ENCODE results near the gene HS6ST3.

- TF ChIP-seq, protein P1, sequence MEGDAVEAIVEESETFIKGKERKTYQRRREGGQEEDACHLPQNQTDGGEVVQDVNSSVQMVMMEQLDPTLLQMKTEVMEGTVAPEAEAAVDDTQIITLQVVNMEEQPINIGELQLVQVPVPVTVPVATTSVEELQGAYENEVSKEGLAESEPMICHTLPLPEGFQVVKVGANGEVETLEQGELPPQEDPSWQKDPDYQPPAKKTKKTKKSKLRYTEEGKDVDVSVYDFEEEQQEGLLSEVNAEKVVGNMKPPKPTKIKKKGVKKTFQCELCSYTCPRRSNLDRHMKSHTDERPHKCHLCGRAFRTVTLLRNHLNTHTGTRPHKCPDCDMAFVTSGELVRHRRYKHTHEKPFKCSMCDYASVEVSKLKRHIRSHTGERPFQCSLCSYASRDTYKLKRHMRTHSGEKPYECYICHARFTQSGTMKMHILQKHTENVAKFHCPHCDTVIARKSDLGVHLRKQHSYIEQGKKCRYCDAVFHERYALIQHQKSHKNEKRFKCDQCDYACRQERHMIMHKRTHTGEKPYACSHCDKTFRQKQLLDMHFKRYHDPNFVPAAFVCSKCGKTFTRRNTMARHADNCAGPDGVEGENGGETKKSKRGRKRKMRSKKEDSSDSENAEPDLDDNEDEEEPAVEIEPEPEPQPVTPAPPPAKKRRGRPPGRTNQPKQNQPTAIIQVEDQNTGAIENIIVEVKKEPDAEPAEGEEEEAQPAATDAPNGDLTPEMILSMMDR (conservative IDR thresholded peaks at IDR 0.05 in 1 of 2, IDR thresholded peaks at IDR 0.05 in 1 of 2; ENCODE audit: extremely low read depth in 1 of 2, insufficient read depth in 1 of 2, low read depth in 1 of 2, low read length in 2 of 2), result no peak
- no peak for TF ChIP-seq EZH2 (IDR thresholded peaks at IDR 0.05; ENCODE audit: borderline replicate concordance, low read length)
Observed at GRCh38 chr13:96072392-96072791, 17.5 kb upstream of the HS6ST3 start.
